HFF-Myc (cell line): ENCODE measurements around the gene PRIM2.
"Not testable (repeated sequence)": the region's sequence is repeated elsewhere in the genome, so short reads cannot be mapped to it uniquely, and the experiment has no call there.

ENCODE experiments used
- DNase-seq: peaks from one replicate; pipeline ENCODE4 v3.0.0-alpha.2; 2011; ENCODE audit warnings: low read depth; ENCODE audit errors: extremely low read depth
- H3K4me3 ChIP-seq: replicated peaks from 2 replicates; pipeline ENCODE4 v1.5.1; 2011; ENCODE audit warnings: low read depth, mild to moderate bottlenecking, control low read depth, low read length
- CTCF ChIP-seq: IDR thresholded peaks from 2 replicates; pipeline ENCODE4 v1.5.1; 2012; ENCODE audit warnings: mild to moderate bottlenecking, low read depth, low read length, control low read depth; ENCODE audit errors: missing control alignments

PRIM2 gene

DNA sequence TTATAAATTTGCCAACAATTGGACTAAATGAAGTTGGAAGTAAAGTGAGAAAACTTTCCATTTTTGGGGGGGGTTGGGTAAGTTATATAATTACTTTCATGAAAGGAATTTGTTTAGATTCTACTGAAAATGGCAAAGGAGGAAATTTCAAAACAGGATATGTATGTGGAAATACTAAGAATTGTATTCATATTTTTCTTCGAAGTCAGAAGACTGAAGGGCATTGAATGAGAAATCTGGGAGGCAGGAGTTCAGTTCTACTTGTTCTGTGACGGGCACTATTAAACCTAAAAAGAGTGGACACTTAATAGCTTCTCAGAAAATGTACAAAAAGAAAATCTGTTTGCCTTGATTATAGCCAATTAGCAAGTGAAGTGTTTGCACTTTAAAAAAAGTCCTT is 114.7 kb downstream of the PRIM2 start:
- no peak for TF ChIP-seq CTCF
- H3K4me3 ChIP-seq = no peak overlapping the region
- no peak for DNase-seq

- TF ChIP-seq CTCF = no peak
- H3K4me3 ChIP-seq = no peak overlapping the region
- DNase-seq = no peak
Measured at GRCh38 chr6:57432919-57433684, 115.7 kb downstream of the PRIM2 start.

GRCh38 chr6:57433790-57434189 is 116.4 kb downstream of the PRIM2 start:
- not testable (repeated sequence) for DNase-seq, H3K4me3 ChIP-seq

DNA sequence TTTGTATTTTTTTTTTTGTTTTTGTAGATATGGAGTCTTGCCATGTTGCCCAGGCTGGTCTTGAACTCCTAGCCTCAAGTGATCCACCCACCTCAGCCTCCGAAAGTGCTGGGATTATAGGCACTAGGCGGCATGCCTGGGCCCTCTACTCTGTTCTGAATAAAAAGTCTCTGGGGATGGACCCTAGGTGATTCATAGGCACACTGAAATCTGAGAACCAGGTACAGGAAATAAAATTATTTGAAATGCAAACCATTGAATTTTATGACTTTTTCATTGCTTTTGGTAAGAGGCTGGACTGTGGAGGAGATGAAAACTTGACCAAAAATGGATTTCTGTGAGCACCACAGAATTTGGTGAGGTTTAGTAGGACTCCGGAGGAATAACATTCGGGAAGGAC is 117.5 kb downstream of the PRIM2 start:
- no peak for DNase-seq
- TF ChIP-seq CTCF = no peak
- no peak overlapping the region for H3K4me3 ChIP-seq

- H3K4me3 ChIP-seq = no peak overlapping the region
- no peak for DNase-seq
- no peak for TF ChIP-seq CTCF
Measured at GRCh38 chr6:57435475-57436160, 118.2 kb downstream of the PRIM2 start.

- DNase-seq, H3K4me3 ChIP-seq: not testable (repeated sequence)
Measured at GRCh38 chr6:57440735-57441134, 123.3 kb downstream of the PRIM2 start.

DNA sequence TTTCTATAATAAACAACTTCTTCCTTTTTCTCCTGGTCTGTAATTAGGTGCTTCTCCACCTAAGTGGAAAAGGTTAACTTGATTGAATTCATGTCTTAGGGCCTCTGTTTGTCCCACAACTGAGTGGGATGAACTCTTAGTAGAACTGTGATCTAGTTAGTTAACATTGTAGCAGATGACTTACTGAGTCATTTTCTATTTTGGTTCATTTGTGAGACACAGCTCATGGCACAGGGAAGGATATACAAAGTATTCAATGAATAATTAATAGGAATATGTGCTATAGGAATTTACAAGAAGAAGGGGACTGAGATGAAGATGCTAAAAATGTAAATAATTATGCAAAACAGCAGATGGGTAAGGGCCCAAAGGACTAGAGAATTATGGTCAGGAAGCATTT is 124.7 kb downstream of the PRIM2 start:
- DNase-seq, H3K4me3 ChIP-seq: not testable (repeated sequence)

DNA sequence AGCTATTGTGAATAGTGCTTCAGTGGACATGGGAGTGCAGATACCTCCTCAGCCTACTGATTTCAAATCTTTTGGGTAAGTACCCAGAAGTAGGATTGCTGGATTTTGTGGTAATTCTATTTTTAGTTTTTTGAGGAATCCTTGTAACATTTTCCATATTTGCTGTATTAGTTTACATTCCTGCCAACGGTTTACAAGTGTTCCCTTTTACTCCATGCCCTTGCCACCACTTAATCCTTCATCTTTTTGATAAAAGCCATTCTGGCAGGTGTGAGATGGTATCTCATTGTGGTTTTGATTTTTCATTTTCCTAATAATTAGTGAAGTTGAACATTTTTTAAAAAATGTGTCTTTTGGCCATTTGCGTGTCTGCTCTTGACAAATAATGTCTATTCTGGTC is 125.8 kb downstream of the PRIM2 start:
- not testable (repeated sequence) for DNase-seq, H3K4me3 ChIP-seq

- not testable (repeated sequence) for DNase-seq, H3K4me3 ChIP-seq
Measured at GRCh38 chr6:57444787-57445186, 127.4 kb downstream of the PRIM2 start.

GRCh38 chr6:57445379-57445778 is 127.9 kb downstream of the PRIM2 start:
- not testable (repeated sequence) for H3K4me3 ChIP-seq, DNase-seq

DNA sequence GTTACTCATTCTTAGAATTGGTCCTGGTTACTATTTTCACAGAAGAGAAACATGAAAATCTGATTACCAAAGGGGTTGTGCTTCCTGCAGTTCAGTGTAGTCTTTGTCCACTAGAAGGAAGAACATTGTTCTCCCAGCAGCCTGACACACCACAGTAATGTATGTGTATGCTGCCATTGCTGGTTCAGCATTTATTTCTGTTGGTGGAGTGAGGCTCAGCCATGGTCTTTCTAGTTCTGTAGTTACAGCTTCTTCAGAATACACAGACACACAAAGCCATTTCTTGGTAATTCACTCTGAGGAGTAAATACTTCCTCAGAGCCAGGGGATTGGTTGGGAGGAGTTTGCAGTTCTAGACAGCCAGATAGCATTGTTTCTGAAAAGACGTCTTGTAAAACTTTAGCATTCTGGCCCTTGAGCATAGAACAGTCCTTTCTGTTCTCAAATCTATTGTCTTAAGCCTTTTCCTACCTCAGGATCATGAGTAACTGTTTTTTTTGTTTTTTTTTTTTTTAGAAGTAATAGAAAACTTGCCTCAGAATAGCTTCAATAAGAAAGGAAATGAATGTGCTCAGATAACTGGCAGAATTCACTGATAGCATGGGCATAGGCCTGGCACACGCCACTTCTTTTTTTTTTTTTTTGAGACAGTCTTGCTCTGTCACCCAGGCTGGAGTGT is 128.5 kb downstream of the PRIM2 start:
- not testable (repeated sequence) for H3K4me3 ChIP-seq, DNase-seq

DNA sequence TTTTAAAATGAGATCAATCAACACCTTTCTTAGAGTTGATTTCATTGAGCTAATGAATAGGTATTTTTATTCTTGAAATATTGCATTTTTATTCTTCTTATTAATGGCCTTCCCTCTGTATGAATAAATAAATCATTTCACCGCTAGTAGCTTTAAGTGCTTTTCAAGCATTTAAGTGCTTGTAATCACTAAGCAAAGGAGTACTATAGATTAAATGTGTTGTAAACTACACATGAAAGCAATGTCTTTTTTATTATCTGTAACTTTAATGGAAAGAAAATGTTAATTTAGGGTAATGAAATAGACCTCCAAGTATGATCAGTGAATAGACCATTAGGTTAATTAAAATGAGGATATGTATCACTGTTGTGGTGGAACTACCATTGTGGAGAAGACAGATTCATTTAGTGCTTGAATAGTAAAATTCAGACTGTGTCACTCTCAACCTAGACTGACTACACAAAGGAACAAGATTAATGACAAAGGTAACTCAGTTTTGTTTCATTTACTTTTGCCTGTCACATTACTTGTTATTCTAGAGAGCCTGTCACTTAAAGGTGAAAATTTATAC is 132.2 kb downstream of the PRIM2 start:
- H3K4me3 ChIP-seq, DNase-seq: not testable (repeated sequence)

DNA sequence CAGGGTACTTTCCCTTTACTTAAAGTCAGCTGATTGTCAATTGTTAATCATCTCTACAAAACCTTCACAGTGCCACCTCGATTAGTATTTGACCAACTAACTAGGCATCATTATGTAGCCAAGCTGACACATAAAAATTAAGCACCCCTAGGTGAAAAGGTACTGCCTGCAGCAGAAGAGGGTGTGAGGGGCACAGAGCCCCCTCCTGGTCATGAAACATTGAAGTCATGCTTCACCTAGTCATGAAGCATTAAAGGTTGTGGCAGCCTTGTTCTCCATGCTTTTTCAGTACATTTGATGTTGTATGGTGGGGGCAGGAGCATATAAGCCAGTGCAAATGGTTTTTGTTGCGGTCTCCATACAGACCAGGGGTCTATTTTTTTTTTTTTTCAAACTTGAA is 142.4 kb downstream of the PRIM2 start:
- not testable (repeated sequence) for DNase-seq, H3K4me3 ChIP-seq
